GM12801 (cell line): ENCODE data around the gene PDE12.

ENCODE experiments used
- TF ChIP-seq, protein P1 (sequence below): IDR thresholded peaks from one replicate; pipeline ENCODE4 v1.5.1; 2011; ENCODE audit warnings: control low read depth; ENCODE audit not compliant: insufficient read length; ENCODE audit errors: extremely low read depth

Gene PDE12

DNA sequence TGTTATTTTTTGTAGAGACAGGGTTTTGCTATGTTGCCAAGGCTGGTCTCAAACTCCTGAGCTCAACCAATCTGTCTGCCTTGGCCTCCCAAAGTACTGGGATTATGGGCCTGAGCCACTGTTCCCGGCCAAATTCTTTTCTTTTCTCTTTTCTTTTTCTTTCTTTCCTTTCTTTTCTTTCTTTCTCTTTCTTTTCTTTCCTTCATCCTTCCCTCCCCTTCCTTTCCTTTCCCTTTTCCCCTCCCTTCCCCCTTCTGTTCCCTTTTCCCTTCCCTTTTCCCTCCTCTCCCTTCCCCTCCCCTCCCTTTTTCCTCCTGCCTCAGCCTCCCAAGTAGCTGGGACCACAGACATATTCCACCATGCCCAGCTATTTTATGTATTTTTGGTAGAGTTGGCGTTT is 44.1 kb downstream of the PDE12 start:
- TF ChIP-seq, protein P1, sequence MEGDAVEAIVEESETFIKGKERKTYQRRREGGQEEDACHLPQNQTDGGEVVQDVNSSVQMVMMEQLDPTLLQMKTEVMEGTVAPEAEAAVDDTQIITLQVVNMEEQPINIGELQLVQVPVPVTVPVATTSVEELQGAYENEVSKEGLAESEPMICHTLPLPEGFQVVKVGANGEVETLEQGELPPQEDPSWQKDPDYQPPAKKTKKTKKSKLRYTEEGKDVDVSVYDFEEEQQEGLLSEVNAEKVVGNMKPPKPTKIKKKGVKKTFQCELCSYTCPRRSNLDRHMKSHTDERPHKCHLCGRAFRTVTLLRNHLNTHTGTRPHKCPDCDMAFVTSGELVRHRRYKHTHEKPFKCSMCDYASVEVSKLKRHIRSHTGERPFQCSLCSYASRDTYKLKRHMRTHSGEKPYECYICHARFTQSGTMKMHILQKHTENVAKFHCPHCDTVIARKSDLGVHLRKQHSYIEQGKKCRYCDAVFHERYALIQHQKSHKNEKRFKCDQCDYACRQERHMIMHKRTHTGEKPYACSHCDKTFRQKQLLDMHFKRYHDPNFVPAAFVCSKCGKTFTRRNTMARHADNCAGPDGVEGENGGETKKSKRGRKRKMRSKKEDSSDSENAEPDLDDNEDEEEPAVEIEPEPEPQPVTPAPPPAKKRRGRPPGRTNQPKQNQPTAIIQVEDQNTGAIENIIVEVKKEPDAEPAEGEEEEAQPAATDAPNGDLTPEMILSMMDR: no peak

- TF ChIP-seq, protein P1: no peak
These were observed 48.9 kb downstream of the PDE12 start for GRCh38 chr3:57604971-57605370.

DNA sequence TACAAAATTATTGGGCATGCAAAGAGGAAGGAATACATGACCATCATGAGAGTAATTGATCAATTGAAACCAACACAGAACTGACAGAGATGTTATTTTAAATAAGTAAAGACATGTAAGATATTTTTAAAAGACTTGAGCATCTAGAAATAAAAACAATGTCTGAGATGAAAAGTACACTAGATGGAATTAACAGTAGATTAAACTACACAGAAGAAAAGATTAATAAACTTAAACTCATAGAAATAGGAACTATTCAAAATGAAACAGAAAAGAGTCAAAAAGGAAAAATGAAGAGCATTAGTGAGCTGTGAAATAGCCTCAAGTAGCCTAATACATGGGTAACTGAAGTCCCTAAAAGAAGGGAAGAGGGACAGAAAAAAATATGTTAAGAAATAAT is 49.6 kb downstream of the PDE12 start:
- TF ChIP-seq, protein P1: no peak

- TF ChIP-seq, protein P1: no peak
These were observed 60.2 kb downstream of the PDE12 start for GRCh38 chr3:57616233-57616632.
